DOHH2 (cell line): ENCODE data around the gene GH2.

Experiments
- EZH2phosphoT487 ChIP-seq: fragments of 200-600 bp; sonication (generic); IDR thresholded peaks from 2 replicates; pipeline ENCODE4 v1.6.1; 2017; ENCODE audit warnings: borderline replicate concordance, mild to moderate bottlenecking, antibody characterized with exemption, low read length, moderate library complexity, mixed read lengths
- TF ChIP-seq, protein P1 (sequence below): fragments of 200-600 bp; sonication (generic); IDR thresholded peaks from one replicate; pipeline ENCODE4 v1.5.1; 2014; ENCODE audit warnings: antibody characterized with exemption, mild to moderate bottlenecking, low read depth, low read length; ENCODE audit not compliant: poor library complexity, severe bottlenecking

- TF ChIP-seq, protein P1, sequence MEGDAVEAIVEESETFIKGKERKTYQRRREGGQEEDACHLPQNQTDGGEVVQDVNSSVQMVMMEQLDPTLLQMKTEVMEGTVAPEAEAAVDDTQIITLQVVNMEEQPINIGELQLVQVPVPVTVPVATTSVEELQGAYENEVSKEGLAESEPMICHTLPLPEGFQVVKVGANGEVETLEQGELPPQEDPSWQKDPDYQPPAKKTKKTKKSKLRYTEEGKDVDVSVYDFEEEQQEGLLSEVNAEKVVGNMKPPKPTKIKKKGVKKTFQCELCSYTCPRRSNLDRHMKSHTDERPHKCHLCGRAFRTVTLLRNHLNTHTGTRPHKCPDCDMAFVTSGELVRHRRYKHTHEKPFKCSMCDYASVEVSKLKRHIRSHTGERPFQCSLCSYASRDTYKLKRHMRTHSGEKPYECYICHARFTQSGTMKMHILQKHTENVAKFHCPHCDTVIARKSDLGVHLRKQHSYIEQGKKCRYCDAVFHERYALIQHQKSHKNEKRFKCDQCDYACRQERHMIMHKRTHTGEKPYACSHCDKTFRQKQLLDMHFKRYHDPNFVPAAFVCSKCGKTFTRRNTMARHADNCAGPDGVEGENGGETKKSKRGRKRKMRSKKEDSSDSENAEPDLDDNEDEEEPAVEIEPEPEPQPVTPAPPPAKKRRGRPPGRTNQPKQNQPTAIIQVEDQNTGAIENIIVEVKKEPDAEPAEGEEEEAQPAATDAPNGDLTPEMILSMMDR = no peak
- TF ChIP-seq EZH2phosphoT487 = no peak
Measured at GRCh38 chr17:63928966-63929695, 47.4 kb upstream of the GH2 start.
